ENCODE results near the gene BMPR1A.

- TF ChIP-seq GLI4 (CRISPR knock-in tag; IDR thresholded peaks at IDR 0.05; ENCODE audit: borderline replicate concordance) (no peak), RAD51 (IDR thresholded peaks at IDR 0.05; ENCODE audit: borderline replicate concordance) (no peak), PHF8 (CRISPR knock-in tag; IDR thresholded peaks at IDR 0.05) (no peak), CTCF (CRISPR knock-in tag; IDR thresholded peaks at IDR 0.05) (no peak), SCMH1 (CRISPR knock-in tag; IDR thresholded peaks at IDR 0.05; ENCODE audit: borderline replicate concordance) (no peak), NCOR1 (IDR thresholded peaks at IDR 0.05; ENCODE audit: borderline replicate concordance, low read length) (no peak), NONO (IDR thresholded peaks at IDR 0.05) (no peak), NONO (CRISPR knock-in tag; conservative IDR thresholded peaks at IDR 0.05) (no peak), ZNF775 (CRISPR knock-in tag; IDR thresholded peaks at IDR 0.05; ENCODE audit: borderline replicate concordance) (no peak), ZMYM4 (CRISPR knock-in tag; IDR thresholded peaks at IDR 0.05) (no peak)
- TF ChIP-seq, protein P1, sequence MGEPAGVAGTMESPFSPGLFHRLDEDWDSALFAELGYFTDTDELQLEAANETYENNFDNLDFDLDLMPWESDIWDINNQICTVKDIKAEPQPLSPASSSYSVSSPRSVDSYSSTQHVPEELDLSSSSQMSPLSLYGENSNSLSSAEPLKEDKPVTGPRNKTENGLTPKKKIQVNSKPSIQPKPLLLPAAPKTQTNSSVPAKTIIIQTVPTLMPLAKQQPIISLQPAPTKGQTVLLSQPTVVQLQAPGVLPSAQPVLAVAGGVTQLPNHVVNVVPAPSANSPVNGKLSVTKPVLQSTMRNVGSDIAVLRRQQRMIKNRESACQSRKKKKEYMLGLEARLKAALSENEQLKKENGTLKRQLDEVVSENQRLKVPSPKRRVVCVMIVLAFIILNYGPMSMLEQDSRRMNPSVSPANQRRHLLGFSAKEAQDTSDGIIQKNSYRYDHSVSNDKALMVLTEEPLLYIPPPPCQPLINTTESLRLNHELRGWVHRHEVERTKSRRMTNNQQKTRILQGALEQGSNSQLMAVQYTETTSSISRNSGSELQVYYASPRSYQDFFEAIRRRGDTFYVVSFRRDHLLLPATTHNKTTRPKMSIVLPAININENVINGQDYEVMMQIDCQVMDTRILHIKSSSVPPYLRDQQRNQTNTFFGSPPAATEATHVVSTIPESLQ (CRISPR knock-in tag; conservative IDR thresholded peaks at IDR 0.05), result no peak
Measured at GRCh38 chr10:86829472-86829871, 73.1 kb downstream of the BMPR1A start.

All from HepG2 (cell line).